GM19372 (cell line): Measurements from ENCODE around the gene ZDHHC9.

Experiments
- ATAC-seq: cut with Tn5 transposase; IDR thresholded peaks from one replicate; pipeline ENCODE4 v1.9.1; 2021; ENCODE audit warnings: mild to moderate bottlenecking, low read depth, moderate library complexity; ENCODE audit not compliant: unreplicated experiment

ZDHHC9 gene

DNA sequence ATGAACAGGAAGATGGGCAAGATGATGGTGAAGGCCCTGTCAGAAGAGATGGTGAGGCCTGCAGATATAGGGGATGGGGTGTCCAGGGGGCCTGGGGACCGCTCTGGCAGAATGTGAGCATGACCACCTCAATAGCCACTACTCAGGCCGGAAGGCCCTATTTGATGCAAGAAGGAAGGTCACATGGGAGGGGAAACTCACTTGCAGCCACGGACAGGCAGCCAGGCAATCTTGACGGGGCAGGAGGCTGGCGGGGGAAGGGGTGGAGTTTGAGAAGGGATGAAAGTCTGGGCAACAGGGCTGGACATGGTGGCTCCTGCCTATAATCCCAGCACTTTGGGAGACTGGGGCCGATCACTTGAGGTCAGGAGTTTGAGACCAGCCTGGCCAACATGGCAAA lies 55.2 kb downstream of the ZDHHC9 start:
- no peak for ATAC-seq

DNA sequence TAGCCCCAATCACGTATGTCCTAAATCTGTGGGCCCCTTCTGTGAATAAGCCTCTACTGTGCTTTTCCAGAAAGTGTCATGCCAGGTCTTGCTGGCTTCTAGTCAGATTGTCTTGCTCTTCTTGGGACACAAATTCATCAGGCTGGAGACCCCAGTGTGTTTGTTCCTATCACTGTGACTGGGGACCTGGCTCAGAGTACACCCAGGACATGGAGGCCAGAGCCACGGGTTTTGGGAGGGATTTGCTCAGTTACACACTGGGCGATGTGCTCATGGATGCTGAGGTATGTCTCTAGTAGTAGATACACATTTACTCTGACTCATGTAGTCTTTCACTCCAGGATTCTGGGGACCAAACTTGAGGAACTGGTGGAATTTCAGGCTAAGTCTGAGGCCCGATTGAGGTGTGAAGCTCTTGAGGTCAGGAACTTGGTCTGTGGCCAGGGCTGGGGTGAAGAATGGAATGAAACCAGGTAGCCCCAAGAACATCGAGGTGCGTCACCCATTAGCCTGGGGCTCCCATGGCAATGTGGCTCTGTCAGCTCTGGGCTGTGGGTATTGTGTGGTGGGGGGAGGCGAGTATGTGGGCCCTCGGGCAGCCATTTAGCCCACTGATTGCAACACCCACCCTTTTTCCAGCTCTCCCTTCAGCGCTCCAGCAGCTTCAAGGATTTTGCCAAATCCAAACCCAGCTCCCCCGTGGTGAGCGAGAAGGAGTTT lies 56.2 kb downstream of the ZDHHC9 start:
- ATAC-seq, result no peak

- ATAC-seq, result peak; percentile 80
Measured at GRCh38 chrX:129786210-129786651, 57.5 kb downstream of the ZDHHC9 start.

GRCh38 chrX:129785160-129785947 lies 58.3 kb downstream of the ZDHHC9 start:
- ATAC-seq, result no peak

DNA sequence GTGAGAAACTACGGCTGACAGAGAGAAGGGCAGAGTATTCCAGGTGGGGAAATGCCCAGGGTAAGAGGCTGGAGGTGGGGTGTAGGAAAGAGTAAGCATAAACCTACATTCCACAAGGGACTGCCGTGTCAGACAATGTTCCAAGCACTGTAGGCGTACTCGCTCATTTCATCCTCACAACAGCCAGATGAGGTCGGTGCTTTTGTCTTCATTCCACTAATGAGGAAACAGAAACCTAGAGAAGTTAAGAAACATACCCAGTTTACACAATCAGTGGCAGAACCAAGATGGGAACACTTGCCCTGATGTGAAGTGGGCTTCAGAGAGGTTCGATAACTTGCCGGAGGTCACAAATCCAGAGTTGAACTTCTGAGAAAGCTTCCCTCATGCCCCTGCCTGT lies 59.3 kb downstream of the ZDHHC9 start:
- ATAC-seq, result no peak

DNA sequence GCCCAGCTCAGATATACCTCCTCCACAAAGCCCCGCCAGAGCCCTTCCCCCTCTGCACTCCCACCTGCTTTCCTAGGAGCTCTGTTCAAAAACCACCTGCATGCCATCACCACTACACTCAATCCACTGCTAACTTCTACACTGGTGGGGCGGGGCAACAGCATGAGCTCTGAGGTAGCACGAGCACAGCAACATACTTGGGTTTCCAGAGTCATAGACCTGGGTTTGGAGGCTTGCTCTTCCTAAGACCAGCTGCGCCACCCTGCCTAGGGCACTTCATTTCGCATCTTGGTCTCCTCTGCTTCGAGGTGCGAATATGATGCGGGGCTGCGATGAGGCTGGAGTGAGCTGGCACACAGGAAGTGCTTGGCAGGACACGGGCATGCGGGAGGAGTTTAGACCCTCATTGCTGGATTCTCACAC lies 60.4 kb downstream of the ZDHHC9 start:
- ATAC-seq, result no peak

- ATAC-seq, result no peak
Measured at GRCh38 chrX:129782706-129783105, 61.0 kb downstream of the ZDHHC9 start.

GRCh38 chrX:129781680-129782495 lies 61.8 kb downstream of the ZDHHC9 start:
- ATAC-seq, result no peak

DNA sequence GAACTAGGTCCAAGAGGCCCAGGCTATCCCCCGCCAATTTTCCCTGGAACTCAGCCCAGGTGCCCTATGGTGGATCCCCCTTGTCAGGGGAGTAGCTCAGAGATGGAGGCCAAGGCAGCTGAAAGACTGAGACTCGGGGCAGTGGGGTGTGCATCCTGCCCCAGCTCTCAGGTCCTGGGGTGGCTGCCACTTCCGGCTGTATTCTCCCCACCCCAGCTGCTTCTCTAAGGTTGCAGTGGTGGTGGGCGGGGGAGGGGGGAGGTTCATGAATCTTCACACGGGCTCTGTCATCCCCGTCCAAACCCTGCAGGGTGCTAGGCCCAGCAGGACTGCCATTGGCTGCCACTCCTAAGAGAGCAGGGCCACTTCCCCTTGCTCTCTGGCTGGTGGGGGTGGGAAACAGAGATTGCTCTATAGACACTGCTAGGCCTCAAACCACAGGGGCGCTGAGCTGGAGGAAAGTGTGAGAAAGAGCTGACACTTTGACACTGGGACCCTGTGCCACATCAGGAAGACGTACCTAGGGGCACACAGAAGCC lies 62.5 kb downstream of the ZDHHC9 start:
- peak; percentile 57 for ATAC-seq

- ATAC-seq, result no peak
Measured at GRCh38 chrX:129780441-129781105, 63.1 kb downstream of the ZDHHC9 start.

DNA sequence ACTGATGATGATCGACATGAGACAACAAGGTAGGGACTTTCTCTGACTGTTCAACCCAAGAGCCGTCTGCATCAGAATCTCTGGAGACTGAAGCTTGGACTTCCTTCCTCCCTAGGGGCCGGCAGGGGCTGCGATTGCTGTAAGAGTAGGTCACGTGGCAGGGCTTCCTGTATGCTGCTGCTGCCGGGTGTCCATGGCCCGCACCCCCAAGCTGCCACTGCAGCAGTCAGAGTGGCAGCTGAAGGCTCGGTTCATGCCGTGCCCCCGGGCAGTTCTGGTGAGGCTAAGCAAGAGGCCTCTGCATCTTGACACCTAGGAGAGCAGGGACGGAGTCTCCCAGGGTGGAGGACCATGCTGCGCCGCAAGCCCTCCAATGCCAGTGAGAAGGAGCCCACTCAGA lies 63.9 kb downstream of the ZDHHC9 start, which contains the start of gene SASH3:
TSS of gene SASH3 (plus strand) at position 203 of the 400 bp plus-strand sequence. CDS start at position 352, 149 bp downstream.
- ATAC-seq, result peak; percentile 24

GRCh38 chrX:129779086-129779672 lies 64.5 kb downstream of the ZDHHC9 start:
- ATAC-seq, result no peak

DNA sequence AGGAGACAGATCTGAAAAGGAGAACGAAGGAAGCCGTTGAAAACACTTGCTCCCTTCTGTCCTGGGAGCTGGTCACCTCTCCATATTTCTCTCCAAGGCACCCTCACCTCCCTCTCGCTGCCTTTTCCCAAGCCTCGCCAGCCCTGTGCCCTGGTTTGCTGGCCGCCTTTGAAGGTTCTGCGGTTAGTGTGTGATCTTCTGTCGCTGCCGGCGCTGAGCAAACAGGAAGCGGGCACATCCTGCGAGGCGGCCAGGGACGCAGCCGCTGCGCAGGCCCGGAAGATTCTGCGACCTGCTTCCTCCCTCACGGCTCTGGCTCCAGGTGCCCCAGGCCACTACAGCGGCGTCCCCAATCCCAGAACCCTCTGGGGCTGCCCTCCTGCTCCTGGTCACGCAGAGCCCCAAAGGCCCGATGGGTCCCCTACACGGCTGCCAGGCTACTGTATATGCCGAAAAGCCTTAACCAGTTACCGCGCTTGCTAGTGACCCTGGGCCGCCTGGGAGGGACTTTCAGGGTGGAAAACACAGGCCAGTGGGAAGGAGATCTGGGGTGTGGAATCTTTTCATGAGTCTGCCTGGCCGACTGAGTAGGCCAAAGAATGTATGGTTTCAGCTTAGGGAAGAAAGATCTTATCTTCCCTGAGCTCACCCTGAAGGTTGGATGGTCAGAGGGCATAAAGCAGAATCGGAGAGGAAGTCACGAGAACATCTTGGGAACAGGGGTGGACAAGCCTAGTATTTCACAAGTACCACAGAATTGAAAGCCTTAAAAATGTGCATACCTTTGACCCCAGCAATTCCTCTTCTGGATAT lies 66.3 kb downstream of the ZDHHC9 start:
- peak; percentile 28 for ATAC-seq

- ATAC-seq, result no peak
Measured at GRCh38 chrX:129773649-129774458, 69.8 kb downstream of the ZDHHC9 start.

- peak; percentile 51 for ATAC-seq
Measured at GRCh38 chrX:129772796-129773431, 70.8 kb downstream of the ZDHHC9 start.

- no peak for ATAC-seq
Measured at GRCh38 chrX:129771266-129771995, 72.3 kb downstream of the ZDHHC9 start.
